ENCODE data around the gene ACTMAP.

Gene ACTMAP

GRCh38 chr19:40718774-40719391 lies 31.4 kb downstream of the ACTMAP start:
- H3K27ac ChIP-seq (replicated peaks) = no peak overlapping the region
- TF ChIP-seq POLR2AphosphoS5 (IDR thresholded peaks at IDR 0.05; ENCODE audit: low read depth) = no peak
- no peak for TF ChIP-seq CTCF (IDR thresholded peaks at IDR 0.05; ENCODE audit: insufficient read depth, low read length)
- TF ChIP-seq, protein P1, sequence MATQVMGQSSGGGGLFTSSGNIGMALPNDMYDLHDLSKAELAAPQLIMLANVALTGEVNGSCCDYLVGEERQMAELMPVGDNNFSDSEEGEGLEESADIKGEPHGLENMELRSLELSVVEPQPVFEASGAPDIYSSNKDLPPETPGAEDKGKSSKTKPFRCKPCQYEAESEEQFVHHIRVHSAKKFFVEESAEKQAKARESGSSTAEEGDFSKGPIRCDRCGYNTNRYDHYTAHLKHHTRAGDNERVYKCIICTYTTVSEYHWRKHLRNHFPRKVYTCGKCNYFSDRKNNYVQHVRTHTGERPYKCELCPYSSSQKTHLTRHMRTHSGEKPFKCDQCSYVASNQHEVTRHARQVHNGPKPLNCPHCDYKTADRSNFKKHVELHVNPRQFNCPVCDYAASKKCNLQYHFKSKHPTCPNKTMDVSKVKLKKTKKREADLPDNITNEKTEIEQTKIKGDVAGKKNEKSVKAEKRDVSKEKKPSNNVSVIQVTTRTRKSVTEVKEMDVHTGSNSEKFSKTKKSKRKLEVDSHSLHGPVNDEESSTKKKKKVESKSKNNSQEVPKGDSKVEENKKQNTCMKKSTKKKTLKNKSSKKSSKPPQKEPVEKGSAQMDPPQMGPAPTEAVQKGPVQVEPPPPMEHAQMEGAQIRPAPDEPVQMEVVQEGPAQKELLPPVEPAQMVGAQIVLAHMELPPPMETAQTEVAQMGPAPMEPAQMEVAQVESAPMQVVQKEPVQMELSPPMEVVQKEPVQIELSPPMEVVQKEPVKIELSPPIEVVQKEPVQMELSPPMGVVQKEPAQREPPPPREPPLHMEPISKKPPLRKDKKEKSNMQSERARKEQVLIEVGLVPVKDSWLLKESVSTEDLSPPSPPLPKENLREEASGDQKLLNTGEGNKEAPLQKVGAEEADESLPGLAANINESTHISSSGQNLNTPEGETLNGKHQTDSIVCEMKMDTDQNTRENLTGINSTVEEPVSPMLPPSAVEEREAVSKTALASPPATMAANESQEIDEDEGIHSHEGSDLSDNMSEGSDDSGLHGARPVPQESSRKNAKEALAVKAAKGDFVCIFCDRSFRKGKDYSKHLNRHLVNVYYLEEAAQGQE (IDR thresholded peaks at IDR 0.05; ENCODE audit: insufficient replicate concordance, low read depth) = no peak
- TF ChIP-seq GABPA (IDR thresholded peaks at IDR 0.05; ENCODE audit: low read depth) = no peak
- no peak for TF ChIP-seq SPI1 (IDR thresholded peaks at IDR 0.05; ENCODE audit: borderline replicate concordance, low read depth)
- H3K4me3 ChIP-seq (replicated peaks; ENCODE audit: insufficient read depth, low read length) = peak overlapping the region; percentile 74
- H3K27me3 ChIP-seq (ENCODE audit: insufficient read depth, poor library complexity, severe bottlenecking) = no peaks in the 10 kb centered on the region
- no peak for DNase-seq (ENCODE audit: low read depth in 1 of 2, low spot score in 1 of 2)

DNA sequence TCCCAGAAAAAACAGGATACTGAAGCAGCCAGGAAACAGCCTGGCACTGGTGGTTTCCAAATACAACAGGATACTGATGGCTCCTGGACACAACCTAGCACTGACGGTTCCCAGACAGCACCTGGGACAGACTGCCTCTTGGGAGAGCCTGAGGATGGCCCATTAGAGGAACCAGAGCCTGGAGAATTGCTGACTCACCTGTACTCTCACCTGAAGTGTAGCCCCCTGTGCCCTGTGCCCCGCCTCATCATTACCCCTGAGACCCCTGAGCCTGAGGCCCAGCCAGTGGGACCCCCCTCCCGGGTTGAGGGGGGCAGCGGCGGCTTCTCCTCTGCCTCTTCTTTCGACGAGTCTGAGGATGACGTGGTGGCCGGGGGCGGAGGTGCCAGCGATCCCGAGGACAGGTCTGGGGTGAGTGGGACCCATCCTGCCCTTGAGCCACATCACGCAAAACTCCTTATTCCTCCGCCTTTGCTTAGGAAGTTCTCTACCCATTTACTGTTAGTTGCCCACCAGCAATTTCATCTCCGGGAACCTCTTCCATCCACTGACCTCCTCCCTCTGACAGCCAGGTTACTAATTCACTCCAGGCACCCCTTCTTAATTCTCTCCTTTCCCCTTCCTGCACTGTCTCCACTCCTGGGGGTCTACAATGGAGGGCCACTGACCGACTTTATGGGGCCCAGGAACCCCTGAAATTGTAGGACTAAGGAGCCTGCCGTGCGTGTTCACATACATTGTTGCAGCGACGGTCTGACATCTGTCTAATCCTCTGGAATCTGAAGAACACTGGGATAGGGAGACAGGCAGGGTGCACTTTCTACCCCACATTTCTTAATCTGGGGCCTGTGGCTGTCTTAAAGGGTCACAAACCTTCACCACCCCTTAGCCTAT lies 32.1 kb downstream of the ACTMAP start:
- H3K27me3 ChIP-seq (ENCODE audit: insufficient read depth, poor library complexity, severe bottlenecking) = no peaks in the 10 kb centered on the region
- H3K4me3 ChIP-seq (replicated peaks; ENCODE audit: insufficient read depth, low read length) = peak overlapping the region; percentile 74
- no peak overlapping the region for H3K27ac ChIP-seq (replicated peaks)
- TF ChIP-seq, protein P1 (IDR thresholded peaks at IDR 0.05; ENCODE audit: insufficient replicate concordance, low read depth) = no peak
- TF ChIP-seq CTCF (IDR thresholded peaks at IDR 0.05; ENCODE audit: insufficient read depth, low read length) (no peak), SPI1 (IDR thresholded peaks at IDR 0.05; ENCODE audit: borderline replicate concordance, low read depth) (no peak), GABPA (IDR thresholded peaks at IDR 0.05; ENCODE audit: low read depth) (no peak), POLR2AphosphoS5 (IDR thresholded peaks at IDR 0.05; ENCODE audit: low read depth) (no peak)
- DNase-seq (ENCODE audit: low read depth in 1 of 2, low spot score in 1 of 2) = no peak

GRCh38 chr19:40717325-40717879 lies 32.9 kb downstream of the ACTMAP start:
- Histone ChIP-seq H3K4me3 (replicated peaks; ENCODE audit: insufficient read depth, low read length) (peak overlapping the region; percentile 74), H3K27ac (replicated peaks) (peak overlapping the region; percentile 80), H3K27me3 (ENCODE audit: insufficient read depth, poor library complexity, severe bottlenecking) (no peaks in the 10 kb centered on the region)
- TF ChIP-seq SPI1 (IDR thresholded peaks at IDR 0.05; ENCODE audit: borderline replicate concordance, low read depth) (no peak), POLR2AphosphoS5 (IDR thresholded peaks at IDR 0.05; ENCODE audit: low read depth) (no peak), CTCF (IDR thresholded peaks at IDR 0.05; ENCODE audit: insufficient read depth, low read length) (no peak), GABPA (IDR thresholded peaks at IDR 0.05; ENCODE audit: low read depth) (no peak)
- TF ChIP-seq, protein P1 (IDR thresholded peaks at IDR 0.05; ENCODE audit: insufficient replicate concordance, low read depth) = no peak
- no peak for DNase-seq (ENCODE audit: low read depth in 1 of 2, low spot score in 1 of 2)
